Activated naive CD8-positive, alpha-beta T cell treated with anti-CD3 and anti-CD28 coated beads, Interleukin-2, amount 50 U/mL, for 24 hours (primary cell): ENCODE results near the gene COX7A2L.

Source experiments
- ATAC-seq: fragments of 150-1000 bp; cut with Tn5 transposase; one replicate; pipeline ENCODE4 v1.10.0; 2021
- DNase-seq: peaks from one replicate; pipeline ENCODE4 v3.0.0; 2021
- H3K27ac Mint-ChIP-seq: one replicate; pipeline ENCODE4 v1.8.0; 2021; ENCODE audit warnings: mild to moderate bottlenecking, mixed read lengths
- H3K27me3 Mint-ChIP-seq: one replicate; pipeline ENCODE4 v1.8.0; 2021; ENCODE audit warnings: mixed read lengths
- H3K36me3 Mint-ChIP-seq: one replicate; pipeline ENCODE4 v1.8.0; 2021; ENCODE audit warnings: low read depth, mixed read lengths
- H3K4me1 Mint-ChIP-seq: one replicate; pipeline ENCODE4 v1.8.0; 2021; ENCODE audit warnings: mixed read lengths
- H3K4me3 Mint-ChIP-seq: one replicate; pipeline ENCODE4 v1.8.0; 2021; ENCODE audit warnings: mild to moderate bottlenecking, moderate library complexity, mixed read lengths
- H3K9me3 Mint-ChIP-seq: one replicate; pipeline ENCODE4 v1.8.0; 2021; ENCODE audit warnings: mixed read lengths

The COX7A2L gene

GRCh38 chr2:42303252-42303651 is 57.8 kb downstream of the COX7A2L start:
- no peaks in the 10 kb centered on the region for H3K9me3 Mint-ChIP-seq
- peaks cover 20% of the 10 kb centered on the region for H3K4me1 Mint-ChIP-seq
- peaks cover 55% of the 10 kb centered on the region for H3K36me3 Mint-ChIP-seq
- DNase-seq (no peak), ATAC-seq (no peak)
- H3K4me3 Mint-ChIP-seq = no peak overlapping the region
- no peaks in the 10 kb centered on the region for H3K27me3 Mint-ChIP-seq
- H3K27ac Mint-ChIP-seq = no peak overlapping the region

GRCh38 chr2:42300527-42300926 is 60.5 kb downstream of the COX7A2L start:
- Mint-ChIP-seq H3K27ac (no peak overlapping the region), H3K4me1 (peaks cover 40% of the 10 kb centered on the region), H3K36me3 (peaks cover 70% of the 10 kb centered on the region), H3K9me3 (no peaks in the 10 kb centered on the region), H3K4me3 (no peak overlapping the region), H3K27me3 (no peaks in the 10 kb centered on the region)
- ATAC-seq (no peak), DNase-seq (no peak)
